Heart left ventricle (tissue), 16 donors: ENCODE measurements around the gene ADCY5. TPM values are rescaled to one million over a fixed set of nuclear protein-coding genes. Genes with fewer than 3 reads are reported as not detected.

ENCODE experiments used
- ATAC-seq, 4 donors: fragments of 200-7000 bp; cut with Tn5 transposase; one replicate each; pipeline ENCODE4 v1.9.1; 2020 to 2022; ENCODE audit warnings: moderate library complexity in 4 of 4, mild to moderate bottlenecking in 3 of 4, moderate number of reproducible peaks in 1 of 4
- DNase-seq, 5 donors: peaks; one replicate each; pipeline ENCODE4 v3.0.0-alpha.2; 2020
- H3K27ac ChIP-seq, 12 donors: fragments of 200-600 bp; sonication (generic) in 4 of 12; one replicate each; pipeline versions ENCODE4 v1.5.0 to v1.8.0; 2016 to 2022; ENCODE audit warnings: mild to moderate bottlenecking in 2 of 12
- H3K27me3 ChIP-seq, 9 donors: fragments of 200-600 bp; sonication (generic) in 2 of 9; one replicate each; pipeline versions ENCODE4 v1.5.1 to v1.8.0; 2016 to 2022; ENCODE audit warnings: mild to moderate bottlenecking in 3 of 9
- H3K36me3 ChIP-seq, 9 donors: fragments of 200-600 bp; sonication (generic) in 2 of 9; one replicate each; pipeline versions ENCODE4 v1.5.0 to v1.8.0; 2018 to 2022; ENCODE audit warnings: mild to moderate bottlenecking in 2 of 9
- H3K4me1 ChIP-seq, 12 donors: fragments of 200-600 bp; sonication (generic) in 4 of 12; one replicate each; pipeline versions ENCODE4 v1.5.0 to v1.8.0; 2016 to 2022; ENCODE audit warnings: mild to moderate bottlenecking in 3 of 12
- H3K4me3 ChIP-seq, 12 donors: fragments of 200-600 bp; sonication (generic) in 4 of 12; one replicate each; pipeline versions ENCODE4 v1.5.0 to v1.8.0; 2017 to 2022; ENCODE audit warnings: mild to moderate bottlenecking in 9 of 12, moderate library complexity in 4 of 12
- H3K9me3 ChIP-seq, 12 donors: fragments of 200-600 bp; sonication (generic) in 4 of 12; one replicate each; pipeline versions ENCODE4 v1.5.0 to v1.8.0; 2016 to 2022; ENCODE audit warnings: mild to moderate bottlenecking in 1 of 12
- POLR2A ChIP-seq, 2 donors: fragments of 450-650 bp; IDR thresholded peaks; one replicate each; pipeline ENCODE4 v1.6.1; 2017; ENCODE audit warnings: antibody characterized with exemption in 2 of 2, mild to moderate bottlenecking in 2 of 2, moderate library complexity in 2 of 2
- WGBS, 4 donors: extraction: QIAGEN DNeasy Blood & Tissue Kit in 2 of 4; methylation state at CpG; one replicate each; pipeline versions ENCODE4 v1.1.5 to v1.1.7; 2013 to 2018; 5-methylcytosine and 5-hydroxymethylcytosine counted together
- intact Hi-C, 10 donors: fragments of 100-400 bp; cut with DNase I; formaldehyde crosslinking; loops; one replicate each; pipeline versions ENCODE4 v1.11.1 to v1.14.2; 2022
- polyA plus RNA-seq, 2 donors: library from polyadenylated mRNA; stranded (reverse); fragments of 200-250 nt; gene quantifications; one replicate each; pipeline ENCODE4 v1.2.3, GENCODE V29; 2013
- total RNA-seq, 9 donors: library from RNA; depleted of rRNA in 2 of 9; stranded (reverse); fragments of >200 nt in 2 of 9; fragmentation: NEBNext Ultra II Directional in 3 of 9; extraction: Animal tissue kit (Norgen Biotek cat#: 25700) in 3 of 9; gene quantifications; one replicate each; pipeline versions ENCODE4 v1.1.0 to v1.2.4, GENCODE V29; 2016 to 2023
- TF ChIP-seq, protein P1 (sequence below), 12 donors: fragments of 200-600 bp; sonication (generic) in 4 of 12; IDR thresholded peaks; one replicate each; pipeline versions ENCODE4 v1.5.0 to v1.8.0; 2018 to 2022; ENCODE audit warnings: antibody characterized with exemption in 12 of 12, mild to moderate bottlenecking in 5 of 12
- donor health status: ischemic (EF 13 %, LVEDD 7.1; RV severe dilation, severe dysfunction).
- donor health status: healthy with polysubstance abuse.
- donor health status: DM: no; HTN: yes; CAD: no.
- donor health status: DM: no; HTN: no; CAD: no.
- donor health status: ischemic (EF 25% LVEDD 6.9; RV normal size, moderate dysfunction).
- donor health status: ischemic (EF 25% LVEDD 5.7; RV mildly dilated, moderate dysfunction).
- donor health status: healthy.
- donor health status: DM: yes; HTN: yes; CAD: no.
- donor health status: ischemic (EF 35%, LVEDD 5.7; RV mildly dilated, moderate dysfunction).
- donor health status: nonischemic (EF 11% LVEDD 7.7; RV severe dilation, severe dysfunction).
- donor health status: DM: yes; HTN: yes; CAD: no.
- donor health status: PGD.
- donor health status: ischemic (EF 29% LVEDD 5.4; RV normal size, mild dysfunction).
- donor health status: nonischemic (EF 23%, LVEDD 6.1; RV moderate dilation, normal function).

ADCY5 gene
- total and polyA plus RNA-seq, 11 donors = 78.5 to 276 (median 167) TPM

DNA sequence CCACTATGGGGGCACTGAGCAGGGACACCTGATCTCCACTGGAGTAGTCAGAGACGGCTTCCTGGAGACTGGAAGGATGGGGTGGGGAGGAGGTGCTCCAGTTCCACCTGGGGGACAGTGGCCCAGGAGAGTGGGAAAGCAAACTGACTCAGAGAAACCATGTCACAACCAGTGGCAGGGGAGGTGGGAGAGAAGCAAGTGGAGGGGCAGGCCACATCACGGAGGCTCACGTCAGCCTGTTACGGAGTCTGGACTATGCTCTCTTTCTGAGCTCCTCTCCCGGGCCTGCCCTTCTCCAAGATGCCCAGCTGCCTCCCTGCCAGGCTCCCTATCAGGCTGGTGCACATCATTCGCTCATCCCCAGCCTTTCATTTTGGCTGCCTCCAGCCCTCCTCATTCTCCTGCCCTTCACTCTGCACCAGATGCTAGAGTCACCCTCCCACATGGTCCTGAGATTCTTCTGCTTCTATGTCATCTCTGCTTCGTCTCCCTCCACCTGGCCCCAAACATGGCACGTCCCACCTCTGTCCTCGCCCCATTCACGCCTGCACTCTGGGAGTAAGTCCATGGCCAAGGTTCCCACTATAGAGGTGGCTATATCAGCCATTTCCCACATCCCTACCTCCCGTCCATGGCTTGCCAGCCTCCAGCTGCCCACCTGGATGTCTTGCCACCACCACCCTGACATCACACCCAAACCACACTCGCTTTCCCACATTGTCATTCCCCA lies 100.3 kb downstream of the ADCY5 start:
- Histone ChIP-seq H3K27me3 (peaks cover 0 to 4% (median 0%) of the 10 kb centered on the region in 9 donors), H3K4me3 (no peak overlapping the region), H3K27ac (peak overlapping the region in 8 of 12 donors; percentile 25 to 94 (median 84)), H3K9me3 (no peaks in the 10 kb centered on the region), H3K36me3 (peaks cover 0 to 18% (median 0%) of the 10 kb centered on the region in 9 donors), H3K4me1 (peaks cover 4 to 97% (median 66%) of the 10 kb centered on the region in 12 donors)
- intact Hi-C loops = loop anchor here in 5 of 10 donors (5.0 to 10.0 kb wide), 5 partner anchors 54 to 99 kb away; partner anchors contain the start of gene ADCY5 (in 4 of the 5)
- no peak for DNase-seq
- TF ChIP-seq, protein P1, sequence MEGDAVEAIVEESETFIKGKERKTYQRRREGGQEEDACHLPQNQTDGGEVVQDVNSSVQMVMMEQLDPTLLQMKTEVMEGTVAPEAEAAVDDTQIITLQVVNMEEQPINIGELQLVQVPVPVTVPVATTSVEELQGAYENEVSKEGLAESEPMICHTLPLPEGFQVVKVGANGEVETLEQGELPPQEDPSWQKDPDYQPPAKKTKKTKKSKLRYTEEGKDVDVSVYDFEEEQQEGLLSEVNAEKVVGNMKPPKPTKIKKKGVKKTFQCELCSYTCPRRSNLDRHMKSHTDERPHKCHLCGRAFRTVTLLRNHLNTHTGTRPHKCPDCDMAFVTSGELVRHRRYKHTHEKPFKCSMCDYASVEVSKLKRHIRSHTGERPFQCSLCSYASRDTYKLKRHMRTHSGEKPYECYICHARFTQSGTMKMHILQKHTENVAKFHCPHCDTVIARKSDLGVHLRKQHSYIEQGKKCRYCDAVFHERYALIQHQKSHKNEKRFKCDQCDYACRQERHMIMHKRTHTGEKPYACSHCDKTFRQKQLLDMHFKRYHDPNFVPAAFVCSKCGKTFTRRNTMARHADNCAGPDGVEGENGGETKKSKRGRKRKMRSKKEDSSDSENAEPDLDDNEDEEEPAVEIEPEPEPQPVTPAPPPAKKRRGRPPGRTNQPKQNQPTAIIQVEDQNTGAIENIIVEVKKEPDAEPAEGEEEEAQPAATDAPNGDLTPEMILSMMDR (IDR thresholded peaks at IDR 0.05) = no peak
- no peak for TF ChIP-seq POLR2A (IDR thresholded peaks at IDR 0.05)
- no peak for ATAC-seq
- 72 to 84% (median 80%) methylated on average over 12 of the region's 12 CpGs for WGBS, 4 donors

DNA sequence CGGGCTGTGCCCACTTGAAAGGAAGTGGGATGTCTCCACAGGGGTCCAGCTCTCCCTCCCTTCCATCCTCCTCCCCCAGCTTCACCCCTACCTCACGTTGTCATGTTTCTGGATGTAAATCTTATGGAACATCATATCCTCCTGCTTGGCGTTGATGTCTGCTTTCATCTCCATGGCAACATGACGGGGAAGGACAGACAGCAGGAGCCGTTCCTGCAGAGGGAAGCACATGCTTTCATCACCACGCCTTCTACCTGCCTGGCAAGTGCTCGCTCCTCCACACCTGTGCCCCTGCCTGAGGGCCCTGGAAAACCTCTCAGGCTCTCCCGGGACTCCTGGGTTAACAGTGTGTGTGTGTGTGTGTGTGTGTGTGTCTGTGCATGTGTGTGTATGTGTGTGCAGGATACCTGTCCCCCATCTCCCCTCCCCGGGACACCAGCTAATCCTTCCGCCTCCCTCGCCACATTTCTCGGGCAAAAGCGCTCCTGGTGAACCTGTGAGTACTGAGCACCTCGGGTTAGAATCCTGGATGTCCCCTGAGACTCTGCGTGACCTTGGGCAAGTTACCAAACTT lies 101.1 kb downstream of the ADCY5 start:
- TF ChIP-seq, protein P1 (IDR thresholded peaks at IDR 0.05) = no peak
- no peak for TF ChIP-seq POLR2A (IDR thresholded peaks at IDR 0.05)
- 62 to 66% (median 64%) methylated on average over 14 to 15 of the region's 15 CpGs for WGBS, 4 donors
- H3K27me3 ChIP-seq = peaks cover 0 to 4% (median 0%) of the 10 kb centered on the region in 9 donors
- H3K36me3 ChIP-seq = peaks cover 0 to 18% (median 0%) of the 10 kb centered on the region in 9 donors
- intact Hi-C loops = loop anchor here in 5 of 10 donors (5.0 to 10.0 kb wide), 5 partner anchors 55 to 100 kb away; partner anchors contain the start of gene ADCY5 (in 4 of the 5)
- peak overlapping the region in 11 of 12 donors; percentile 3 to 94 (median 80) for H3K27ac ChIP-seq
- ATAC-seq (no peak), DNase-seq (no peak)
- H3K4me1 ChIP-seq = peaks cover 4 to 97% (median 64%) of the 10 kb centered on the region in 12 donors
- H3K4me3 ChIP-seq = no peak overlapping the region
- H3K9me3 ChIP-seq = no peaks in the 10 kb centered on the region

DNA sequence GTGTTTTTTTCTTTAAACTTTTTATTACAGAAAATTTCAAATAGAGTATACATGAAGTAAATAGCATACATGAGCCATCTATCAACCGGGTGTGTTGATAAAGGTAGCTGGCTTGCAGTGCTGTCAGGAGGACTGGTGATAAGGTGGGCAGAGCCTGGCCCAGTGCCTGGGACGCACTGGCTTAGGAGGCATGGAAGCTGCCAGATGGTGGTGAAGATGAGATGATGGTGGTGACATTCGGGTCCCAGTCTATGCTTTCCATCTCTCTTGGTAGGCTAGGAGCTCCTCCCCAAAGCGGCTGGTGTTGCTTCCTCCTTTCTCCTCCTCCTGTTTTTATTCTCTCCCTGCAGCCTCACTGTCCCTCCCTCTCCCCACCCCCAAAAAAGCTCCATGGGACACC lies 101.7 kb downstream of the ADCY5 start:
- DNase-seq (peak in 3 of 5 donors; percentile 59 to 75 (median 68)), ATAC-seq (peak; percentile 31 to 56 (median 34))
- WGBS, 4 donors = 29 to 49% (median 38%) methylated on average over 4 of the region's 4 CpGs
- Histone ChIP-seq H3K27ac (peak overlapping the region; percentile 3 to 94 (median 78)), H3K4me1 (peaks cover 4 to 97% (median 62%) of the 10 kb centered on the region in 12 donors), H3K27me3 (peaks cover 0 to 4% (median 0%) of the 10 kb centered on the region in 9 donors), H3K36me3 (peaks cover 0 to 18% (median 0%) of the 10 kb centered on the region in 9 donors), H3K4me3 (no peak overlapping the region), H3K9me3 (no peaks in the 10 kb centered on the region)
- intact Hi-C loops = loop anchor here in 5 of 10 donors (5.0 to 10.0 kb wide), 5 partner anchors 55 to 100 kb away; partner anchors contain the start of gene ADCY5 (in 4 of the 5)
- TF ChIP-seq POLR2A (IDR thresholded peaks at IDR 0.05) = no peak

DNA sequence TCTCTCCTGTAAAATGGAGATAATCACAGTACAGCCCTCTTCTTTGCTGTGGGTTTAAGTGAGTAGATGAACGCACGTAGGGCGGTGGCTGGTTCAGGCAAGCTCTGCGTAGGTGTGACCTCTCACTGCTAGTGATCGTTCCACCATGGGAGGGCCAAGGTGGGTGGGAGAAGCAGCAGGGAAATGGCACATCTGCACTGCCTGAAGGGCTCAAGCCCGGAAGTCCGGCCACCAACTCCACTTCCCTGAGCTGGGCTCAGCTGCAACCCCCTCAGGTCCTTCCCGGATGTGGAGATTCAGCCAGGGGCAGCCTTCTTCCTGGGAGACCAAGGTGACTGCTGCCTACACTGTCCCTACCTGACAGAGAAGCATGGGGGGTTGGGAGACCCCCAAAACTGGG lies 102.9 kb downstream of the ADCY5 start:
- H3K9me3 ChIP-seq = no peaks in the 10 kb centered on the region
- H3K4me1 ChIP-seq = peaks cover 4 to 97% (median 61%) of the 10 kb centered on the region in 12 donors
- 72 to 87% (median 78%) methylated on average over 6 to 8 of the region's 8 CpGs for WGBS, 4 donors
- DNase-seq (peak in 2 of 5 donors; percentile 19 to 21), ATAC-seq (no peak)
- peak overlapping the region in 11 of 12 donors; percentile 16 to 94 (median 81) for H3K27ac ChIP-seq
- H3K4me3 ChIP-seq = no peak overlapping the region
- no peak for TF ChIP-seq POLR2A (IDR thresholded peaks at IDR 0.05)
- TF ChIP-seq, protein P1 (IDR thresholded peaks at IDR 0.05) = no peak
- peaks cover 0 to 14% (median 0%) of the 10 kb centered on the region in 9 donors for H3K36me3 ChIP-seq
- H3K27me3 ChIP-seq = peaks cover 0 to 4% (median 0%) of the 10 kb centered on the region in 9 donors
- intact Hi-C loops = loop anchor here in 5 of 10 donors (5.0 to 10.0 kb wide), 5 partner anchors 56 to 101 kb away; partner anchors contain the start of gene ADCY5 (in 4 of the 5)
